ENCODE results near the gene CHMP1A. TPM values are rescaled to one million over a fixed set of nuclear protein-coding genes. Genes with fewer than 3 reads are reported as not detected.

CHMP1A gene
- total RNA-seq, 4 donors from 2014 or later: 71.8 to 125 (median 86.6) TPM

DNA sequence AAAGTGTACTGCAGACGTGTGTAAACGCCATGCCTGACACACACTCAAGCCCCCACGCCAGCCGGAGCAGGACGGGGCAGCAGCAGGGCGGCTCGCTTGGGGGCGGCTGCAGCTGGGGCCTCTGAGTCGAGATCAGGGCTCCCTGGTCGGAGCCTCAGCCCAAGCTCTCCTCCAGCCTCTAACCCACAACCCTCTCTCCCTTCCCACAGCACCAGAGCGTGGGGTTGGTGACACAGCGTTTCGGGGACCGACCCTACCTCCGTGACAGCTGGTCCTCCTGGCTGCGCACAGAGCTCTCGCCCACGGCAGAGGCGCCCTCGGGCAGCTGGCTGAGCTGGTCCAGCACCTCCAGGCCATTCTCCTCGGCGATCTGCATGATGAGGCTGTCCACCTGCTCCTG is 11.2 kb downstream of the CHMP1A start:
- peaks cover 62% of the 10 kb centered on the region for H3K36me3 ChIP-seq
- no peak overlapping the region for H3K4me3 ChIP-seq
- 96% methylated on average over 17 of the region's 22 CpGs for WGBS
- peaks cover 1% of the 10 kb centered on the region for H3K4me1 ChIP-seq
- no peaks in the 10 kb centered on the region for H3K9me3 ChIP-seq
- TF ChIP-seq EP300 (IDR thresholded peaks at IDR 0.05) (no peak), POLR2A (IDR thresholded peaks at IDR 0.05) (no peak), POLR2AphosphoS5 (IDR thresholded peaks at IDR 0.05) (no peak)
- TF ChIP-seq, protein P1, sequence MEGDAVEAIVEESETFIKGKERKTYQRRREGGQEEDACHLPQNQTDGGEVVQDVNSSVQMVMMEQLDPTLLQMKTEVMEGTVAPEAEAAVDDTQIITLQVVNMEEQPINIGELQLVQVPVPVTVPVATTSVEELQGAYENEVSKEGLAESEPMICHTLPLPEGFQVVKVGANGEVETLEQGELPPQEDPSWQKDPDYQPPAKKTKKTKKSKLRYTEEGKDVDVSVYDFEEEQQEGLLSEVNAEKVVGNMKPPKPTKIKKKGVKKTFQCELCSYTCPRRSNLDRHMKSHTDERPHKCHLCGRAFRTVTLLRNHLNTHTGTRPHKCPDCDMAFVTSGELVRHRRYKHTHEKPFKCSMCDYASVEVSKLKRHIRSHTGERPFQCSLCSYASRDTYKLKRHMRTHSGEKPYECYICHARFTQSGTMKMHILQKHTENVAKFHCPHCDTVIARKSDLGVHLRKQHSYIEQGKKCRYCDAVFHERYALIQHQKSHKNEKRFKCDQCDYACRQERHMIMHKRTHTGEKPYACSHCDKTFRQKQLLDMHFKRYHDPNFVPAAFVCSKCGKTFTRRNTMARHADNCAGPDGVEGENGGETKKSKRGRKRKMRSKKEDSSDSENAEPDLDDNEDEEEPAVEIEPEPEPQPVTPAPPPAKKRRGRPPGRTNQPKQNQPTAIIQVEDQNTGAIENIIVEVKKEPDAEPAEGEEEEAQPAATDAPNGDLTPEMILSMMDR (IDR thresholded peaks at IDR 0.05): no peak
- no peak overlapping the region for H3K27ac ChIP-seq
- DNase-seq (ENCODE audit: low spot score in 2 of 2): no peak
- H3K27me3 ChIP-seq: no peaks in the 10 kb centered on the region

GRCh38 chr16:89645122-89645521 is 12.4 kb downstream of the CHMP1A start:
- Histone ChIP-seq H3K27me3 (no peaks in the 10 kb centered on the region), H3K4me3 (no peak overlapping the region), H3K9me3 (no peaks in the 10 kb centered on the region), H3K4me1 (peaks cover 13% of the 10 kb centered on the region), H3K36me3 (peaks cover 52% of the 10 kb centered on the region), H3K27ac (no peak overlapping the region)
- 70% methylated on average over 10 of the region's 11 CpGs for WGBS
- no peak for DNase-seq (ENCODE audit: low spot score in 2 of 2)
- no peak for TF ChIP-seq POLR2A (IDR thresholded peaks at IDR 0.05)

- Histone ChIP-seq H3K27ac (no peak overlapping the region), H3K4me1 (peaks cover 20% of the 10 kb centered on the region), H3K36me3 (peaks cover 39% of the 10 kb centered on the region), H3K4me3 (no peak overlapping the region), H3K9me3 (no peaks in the 10 kb centered on the region), H3K27me3 (no peaks in the 10 kb centered on the region)
- no peak for DNase-seq (ENCODE audit: low spot score in 2 of 2)
- TF ChIP-seq EP300 (IDR thresholded peaks at IDR 0.05): no peak
- TF ChIP-seq POLR2A (IDR thresholded peaks at IDR 0.05): no peak
- TF ChIP-seq, protein P1 (IDR thresholded peaks at IDR 0.05): no peak
- no peak for TF ChIP-seq POLR2AphosphoS5 (IDR thresholded peaks at IDR 0.05)
- WGBS: 68% methylated on average over 14 of the region's 14 CpGs
Measured at GRCh38 chr16:89643769-89644300, 13.7 kb downstream of the CHMP1A start.

DNA sequence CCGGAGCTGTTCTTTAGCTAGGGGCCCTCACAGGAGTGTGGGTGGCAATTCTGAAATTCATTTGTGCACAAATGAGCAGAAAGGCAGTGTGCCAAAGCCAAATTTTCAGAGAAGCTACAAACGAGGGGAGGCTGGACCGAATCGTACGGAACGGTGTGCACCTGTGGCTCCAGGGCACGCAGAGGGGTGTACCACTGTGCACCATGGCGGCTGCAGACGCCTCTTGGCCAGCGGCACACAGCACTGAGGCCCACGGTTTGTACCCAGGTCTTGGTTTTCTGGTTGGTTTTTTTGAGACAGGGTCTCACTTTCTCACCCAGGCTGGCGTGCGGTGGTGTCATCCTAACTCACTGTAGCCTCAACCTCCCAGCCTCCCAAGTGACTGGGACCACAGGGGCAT is 14.9 kb downstream of the CHMP1A start:
- no peak overlapping the region for H3K4me3 ChIP-seq
- no peaks in the 10 kb centered on the region for H3K27me3 ChIP-seq
- no peak overlapping the region for H3K27ac ChIP-seq
- H3K36me3 ChIP-seq: peaks cover 33% of the 10 kb centered on the region
- WGBS: 63% methylated on average over 11 of the region's 13 CpGs
- H3K4me1 ChIP-seq: peaks cover 20% of the 10 kb centered on the region
- DNase-seq (ENCODE audit: low spot score in 2 of 2): no peak
- TF ChIP-seq EP300 (IDR thresholded peaks at IDR 0.05): no peak
- TF ChIP-seq POLR2A (IDR thresholded peaks at IDR 0.05): no peak
- TF ChIP-seq POLR2AphosphoS5 (IDR thresholded peaks at IDR 0.05): no peak
- TF ChIP-seq, protein P1 (IDR thresholded peaks at IDR 0.05): no peak
- no peaks in the 10 kb centered on the region for H3K9me3 ChIP-seq

GRCh38 chr16:89641458-89642119 is 15.9 kb downstream of the CHMP1A start:
- H3K27me3 ChIP-seq: no peaks in the 10 kb centered on the region
- 37% methylated on average over 10 of the region's 14 CpGs for WGBS
- peaks cover 24% of the 10 kb centered on the region for H3K36me3 ChIP-seq
- TF ChIP-seq POLR2A (IDR thresholded peaks at IDR 0.05): no peak
- TF ChIP-seq, protein P1 (IDR thresholded peaks at IDR 0.05): peak in 1 of 2 donors; percentile 0
- no peak for TF ChIP-seq EP300 (IDR thresholded peaks at IDR 0.05)
- TF ChIP-seq POLR2AphosphoS5 (IDR thresholded peaks at IDR 0.05): no peak
- DNase-seq (ENCODE audit: low spot score in 2 of 2): no peak
- H3K9me3 ChIP-seq: no peaks in the 10 kb centered on the region
- peaks cover 20% of the 10 kb centered on the region for H3K4me1 ChIP-seq
- H3K4me3 ChIP-seq: peak overlapping the region; percentile 35
- H3K27ac ChIP-seq: no peak overlapping the region

Data from suprapubic skin (tissue), 4 donors.